Activated CD4-positive, alpha-beta memory T cell treated with anti-CD3 and anti-CD28 coated beads for 36 hours (primary cell): ENCODE data around the gene SUMF2. TPM values are rescaled to one million over a fixed set of nuclear protein-coding genes. Genes with fewer than 3 reads are reported as not detected.
A peak's percentile ranks its signal among the peaks of the same experiment; 100 is the strongest.
"Not testable (repeated sequence)": the region's sequence is repeated elsewhere in the genome, so short reads cannot be mapped to it uniquely, and the experiment has no call there.

ENCODE experiments used
- CTCF ChIA-PET: fragments of 350-600 bp; sonication (Branson Sonifier 250); formaldehyde crosslinking; loops from one replicate; lab custom pipeline; 2021; ENCODE audit warnings: antibody characterized with exemption, inconsistent platforms; lab: Charles Lee
- POLR2A ChIA-PET: fragments of 350-600 bp; sonication (Branson Sonifier 250); formaldehyde crosslinking; loops from one replicate; lab custom pipeline; 2021; ENCODE audit warnings: antibody characterized with exemption; lab: Charles Lee
- DNase-seq: peaks from one replicate; pipeline ENCODE4 v3.0.0-alpha.2; 2020
- H3K27ac Mint-ChIP-seq: one replicate; pipeline ENCODE4 v1.8.0; 2021; ENCODE audit warnings: mixed read lengths
- H3K27me3 Mint-ChIP-seq: one replicate; pipeline ENCODE4 v1.8.0; 2021; ENCODE audit warnings: mixed read lengths
- H3K36me3 Mint-ChIP-seq: one replicate; pipeline ENCODE4 v1.8.0; 2021; ENCODE audit warnings: mixed read lengths
- H3K4me1 Mint-ChIP-seq: one replicate; pipeline ENCODE4 v1.8.0; 2021; ENCODE audit warnings: low read depth, mixed read lengths
- H3K4me3 Mint-ChIP-seq: one replicate; pipeline ENCODE4 v1.8.0; 2021; ENCODE audit warnings: mild to moderate bottlenecking, mixed read lengths
- H3K9me3 Mint-ChIP-seq: one replicate; pipeline ENCODE4 v1.8.0; 2021; ENCODE audit warnings: mixed read lengths
- intact Hi-C: fragments of 100-400 bp; cut with micrococcal nuclease; formaldehyde crosslinking; loops from one replicate; pipeline ENCODE4 v1.15.1; 2023
- total RNA-seq, 2 experiments: library from RNA; stranded (reverse); gene quantifications; one replicate each; pipeline ENCODE4 v1.2.3, GENCODE V29; 2021

Gene SUMF2
- total RNA-seq, 2 experiments from 2014 or later = 130 to 133 TPM

- intact Hi-C loops = loop anchor here (5.0 kb wide), 1 partner anchor 491 kb away; the partner anchor contains the start of gene VOPP1
- Mint-ChIP-seq H3K4me3 (peak overlapping the region; percentile 87), H3K27ac (peak overlapping the region; percentile 86), H3K36me3 (peaks cover 38% of the 10 kb centered on the region), H3K9me3 (no peaks in the 10 kb centered on the region), H3K4me1 (peaks cover 42% of the 10 kb centered on the region), H3K27me3 (peaks cover 1% of the 10 kb centered on the region)
- POLR2A ChIA-PET = interaction anchor here (0.7 to 1.7 kb wide), 2 partner anchors 9 to 12 kb away, joined by 3 to 13 read pairs; partner anchors contain the start of genes CCT6A and PSPH
- no peak for DNase-seq
- CTCF ChIA-PET = interaction anchor here (4.7 kb wide), 1 partner anchor 11 kb away, joined by 34 read pairs; no protein-coding TSS in a partner anchor
Measured at GRCh38 chr7:56063500-56063881, 595 bp upstream of the SUMF2 start.

- intact Hi-C loops, H3K9me3 Mint-ChIP-seq, H3K4me3 Mint-ChIP-seq, H3K27ac Mint-ChIP-seq, DNase-seq, H3K27me3 Mint-ChIP-seq: not testable (repeated sequence)
- ChIA-PET POLR2A (interaction anchor here (0.9 to 1.7 kb wide), 2 partner anchors 15 to 101 kb away, joined by 3 to 10 read pairs; partner anchors contain the start of genes CCT6A and PSPH), CTCF (interaction anchor here (1.2 to 4.7 kb wide), 3 partner anchors 8 to 66 kb away, joined by 5 to 34 read pairs (median 6); no protein-coding TSS in a partner anchor)
- H3K36me3 Mint-ChIP-seq = peaks cover 36% of the 10 kb centered on the region
- H3K4me1 Mint-ChIP-seq = peaks cover 27% of the 10 kb centered on the region
Measured at GRCh38 chr7:56066376-56066775, 2.3 kb downstream of the SUMF2 start.

- Mint-ChIP-seq H3K4me3 (no peak overlapping the region), H3K36me3 (peaks cover 31% of the 10 kb centered on the region), H3K4me1 (peaks cover 4% of the 10 kb centered on the region), H3K9me3 (no peaks in the 10 kb centered on the region), H3K27ac (no peak overlapping the region), H3K27me3 (no peaks in the 10 kb centered on the region)
- ChIA-PET CTCF (interaction anchor here (0.8 to 4.1 kb wide), 21 partner anchors 9 to 642 kb away, joined by 3 to 45 read pairs (median 7); partner anchors contain the start of genes CCT6A, CHCHD2, PHKG1 and PSPH), POLR2A (interaction anchor here (0.6 to 1.8 kb wide), 2 partner anchors 9 to 72 kb away, joined by 4 to 5 read pairs; no protein-coding TSS in a partner anchor)
- intact Hi-C loops = loop anchor here (1.0 kb wide), 2 partner anchors 70 to 433 kb away; no protein-coding TSS in a partner anchor
- DNase-seq = peak; percentile 77
Measured at GRCh38 chr7:56074371-56074791, 10.3 kb downstream of the SUMF2 start.

GRCh38 chr7:56077681-56078080, 13.6 kb downstream of the SUMF2 start:
- no peak for DNase-seq
- ChIA-PET POLR2A (no interaction called here), CTCF (interaction anchor here (1.1 kb wide), 1 partner anchor 14 kb away, joined by 3 read pairs; no protein-coding TSS in a partner anchor)
- Mint-ChIP-seq H3K27ac (no peak overlapping the region), H3K9me3 (no peaks in the 10 kb centered on the region), H3K27me3 (no peaks in the 10 kb centered on the region), H3K4me1 (peaks cover 4% of the 10 kb centered on the region), H3K4me3 (no peak overlapping the region), H3K36me3 (peaks cover 34% of the 10 kb centered on the region)
- intact Hi-C loops = no loop called here

GRCh38 chr7:56078196-56078595, 14.1 kb downstream of the SUMF2 start:
- H3K36me3 Mint-ChIP-seq = peaks cover 30% of the 10 kb centered on the region
- no peak overlapping the region for H3K4me3 Mint-ChIP-seq
- no peak overlapping the region for H3K27ac Mint-ChIP-seq
- no peaks in the 10 kb centered on the region for H3K27me3 Mint-ChIP-seq
- ChIA-PET POLR2A (interaction anchor here (0.6 to 0.9 kb wide), 2 partner anchors 11 to 27 kb away, joined by 3 read pairs; partner anchors contain the start of genes CCT6A and PSPH), CTCF (interaction anchor here (1.1 kb wide), 1 partner anchor 14 kb away, joined by 3 read pairs; no protein-coding TSS in a partner anchor)
- intact Hi-C loops = no loop called here
- H3K9me3 Mint-ChIP-seq = no peaks in the 10 kb centered on the region
- DNase-seq = no peak
- H3K4me1 Mint-ChIP-seq = peaks cover 4% of the 10 kb centered on the region

GRCh38 chr7:56079450-56080185, 15.5 kb downstream of the SUMF2 start:
- DNase-seq = no peak
- Mint-ChIP-seq H3K27ac (no peak overlapping the region), H3K9me3 (no peaks in the 10 kb centered on the region), H3K4me3 (no peak overlapping the region), H3K27me3 (no peaks in the 10 kb centered on the region), H3K4me1 (no peaks in the 10 kb centered on the region), H3K36me3 (peaks cover 25% of the 10 kb centered on the region)
- POLR2A ChIA-PET = no interaction called here
- intact Hi-C loops = no loop called here
- CTCF ChIA-PET = no interaction called here

- H3K9me3 Mint-ChIP-seq, H3K27ac Mint-ChIP-seq, DNase-seq, H3K4me1 Mint-ChIP-seq, H3K27me3 Mint-ChIP-seq, H3K4me3 Mint-ChIP-seq, POLR2A ChIA-PET, CTCF ChIA-PET, intact Hi-C loops: not testable (repeated sequence)
- peaks cover 23% of the 10 kb centered on the region for H3K36me3 Mint-ChIP-seq
Measured at GRCh38 chr7:56080726-56081435, 16.8 kb downstream of the SUMF2 start.

GRCh38 chr7:56081626-56082340, 17.7 kb downstream of the SUMF2 start:
- CTCF ChIA-PET = no interaction called here
- POLR2A ChIA-PET = no interaction called here
- intact Hi-C loops = no loop called here
- Mint-ChIP-seq H3K36me3 (peaks cover 26% of the 10 kb centered on the region), H3K27me3 (no peaks in the 10 kb centered on the region), H3K27ac (no peak overlapping the region), H3K4me1 (no peaks in the 10 kb centered on the region), H3K9me3 (no peaks in the 10 kb centered on the region), H3K4me3 (no peak overlapping the region)
- DNase-seq = no peak

GRCh38 chr7:56083150-56083785, 19.2 kb downstream of the SUMF2 start:
- peaks cover 25% of the 10 kb centered on the region for H3K36me3 Mint-ChIP-seq
- ChIA-PET POLR2A (interaction anchor here (1.6 kb wide), 1 partner anchor 10 kb away, joined by 8 read pairs; the partner anchor contains the start of gene PHKG1), CTCF (interaction anchor here (0.7 kb wide), 1 partner anchor 9 kb away, joined by 4 read pairs; no protein-coding TSS in a partner anchor)
- H3K27me3 Mint-ChIP-seq = no peaks in the 10 kb centered on the region
- DNase-seq = no peak
- H3K27ac Mint-ChIP-seq = no peak overlapping the region
- no peaks in the 10 kb centered on the region for H3K4me1 Mint-ChIP-seq
- H3K4me3 Mint-ChIP-seq = no peak overlapping the region
- H3K9me3 Mint-ChIP-seq = no peaks in the 10 kb centered on the region
- intact Hi-C loops = no loop called here

- no peak overlapping the region for H3K4me3 Mint-ChIP-seq
- no peaks in the 10 kb centered on the region for H3K27me3 Mint-ChIP-seq
- H3K4me1 Mint-ChIP-seq = no peaks in the 10 kb centered on the region
- no peaks in the 10 kb centered on the region for H3K9me3 Mint-ChIP-seq
- H3K36me3 Mint-ChIP-seq = peaks cover 12% of the 10 kb centered on the region
- ChIA-PET CTCF (no interaction called here), POLR2A (no interaction called here)
- H3K27ac Mint-ChIP-seq = no peak overlapping the region
- DNase-seq = no peak
- intact Hi-C loops = no loop called here
Measured at GRCh38 chr7:56086761-56087160, 22.7 kb downstream of the SUMF2 start.

- ChIA-PET CTCF (no interaction called here), POLR2A (no interaction called here)
- H3K9me3 Mint-ChIP-seq = no peaks in the 10 kb centered on the region
- DNase-seq = no peak
- no peaks in the 10 kb centered on the region for H3K4me1 Mint-ChIP-seq
- H3K27ac Mint-ChIP-seq = no peak overlapping the region
- H3K4me3 Mint-ChIP-seq = no peak overlapping the region
- intact Hi-C loops = no loop called here
- H3K36me3 Mint-ChIP-seq = peaks cover 9% of the 10 kb centered on the region
- H3K27me3 Mint-ChIP-seq = no peaks in the 10 kb centered on the region
Measured at GRCh38 chr7:56087445-56087844, 23.4 kb downstream of the SUMF2 start.
